HepG2 (cell line): ENCODE data around the gene FAM47A. TPM values are rescaled to one million over a fixed set of nuclear protein-coding genes. Genes with fewer than 3 reads are reported as not detected.

Experiments
- ATAC-seq: fragments of 200-7000 bp; cut with Tn5 transposase; 3 replicates; pipeline ENCODE4 v1.9.1; 2020; ENCODE audit warnings: mild to moderate bottlenecking, moderate library complexity
- BruUV-seq: library from RNA; stranded (reverse); fragments of 400-500 nt; replicated peaks from 2 replicates; lab custom pipeline; 2021; lab: Mats Ljungman, UMichigan
- CTCF ChIA-PET: fragments of 300-600 bp; formaldehyde crosslinking; extraction: SDS; loops from one replicate; lab custom pipeline; 2021; ENCODE audit warnings: low total read pairs, inconsistent platforms, low intra/inter-chr PET ratio; lab: Yijun Ruan, JAX
- POLR2A ChIA-PET: fragments of 350-600 bp; sonication (Branson Sonifier 250); formaldehyde crosslinking; loops from one replicate; lab custom pipeline; 2020; ENCODE audit warnings: antibody characterized with exemption, inconsistent platforms; lab: Yijun Ruan, JAX
- DNase-seq: peaks from one replicate; pipeline ENCODE4 v3.0.0-alpha.2; 2015; ENCODE audit warnings: low spot score
- FAIRE-seq: peaks from 3 replicates; lab custom pipeline; 2011; peaks lifted over from hg19 to GRCh38; lab: Jason Lieb, UNC
- H2AFZ ChIP-seq: one replicate; pipeline ENCODE4 v1.6.1; 2011; ENCODE audit warnings: low read length, inconsistent platforms
- H3K27ac ChIP-seq: fragments of 300-600 bp; 3 replicates; pipeline ENCODE4 v1.8.0; 2011; ENCODE audit warnings: mixed run types, mild to moderate bottlenecking, mixed read lengths, low read length, inconsistent platforms; ENCODE audit not compliant: insufficient read depth; ENCODE audit errors: extremely low read length
- H3K27me3 ChIP-seq, 2 experiments: fragments of 200-600 bp in 1 of 2; 2 replicates in 1 of 2; 3 replicates in 1 of 2; pipeline versions ENCODE4 v1.6.0 to v1.8.0; 2011; ENCODE audit warnings: low read length in 2 of 2, mild to moderate bottlenecking in 2 of 2, moderate library complexity in 2 of 2, inconsistent platforms in 1 of 2; ENCODE audit not compliant: insufficient read depth in 2 of 2, control insufficient read depth in 1 of 2
- H3K36me3 ChIP-seq, 2 experiments: fragments of 200-600 bp in 1 of 2; replicated peaks in 1 of 2; 2 replicates in 1 of 2; 3 replicates in 1 of 2; pipeline versions ENCODE4 v1.5.1 to v1.8.0; 2011; ENCODE audit warnings: low read length in 2 of 2, inconsistent platforms in 1 of 2; ENCODE audit not compliant: insufficient read depth in 2 of 2, control insufficient read depth in 1 of 2
- H3K4me1 ChIP-seq: 2 replicates; pipeline ENCODE4 v1.5.1; 2012; ENCODE audit warnings: low read length, inconsistent platforms; ENCODE audit not compliant: insufficient read depth
- H3K4me2 ChIP-seq: 2 replicates; pipeline ENCODE4 v1.6.0; 2011; ENCODE audit warnings: low read depth, low read length, inconsistent platforms
- H3K4me3 ChIP-seq, 3 experiments: fragments of 200-600 bp in 1 of 3; sonication (generic), shearing (Covaris generic) in 1 of 3; replicated peaks in 1 of 3; 2 replicates each; pipeline ENCODE4 v1.5.1; 2011 to 2016; ENCODE audit warnings: low read length in 3 of 3, inconsistent platforms in 2 of 3, low read depth in 2 of 3, mild to moderate bottlenecking in 2 of 3, control low read depth in 1 of 3, mixed read lengths in 1 of 3; ENCODE audit not compliant: insufficient read depth in 1 of 3
- H3K79me2 ChIP-seq: one replicate; pipeline ENCODE4 v1.6.1; 2011; ENCODE audit warnings: low read length, inconsistent platforms; ENCODE audit not compliant: insufficient read depth
- H3K9ac ChIP-seq: 2 replicates; pipeline ENCODE4 v1.6.0; 2011; ENCODE audit warnings: mild to moderate bottlenecking, low read depth, low read length, inconsistent platforms; ENCODE audit not compliant: insufficient read depth
- H3K9me3 ChIP-seq: 2 replicates; pipeline ENCODE4 v1.5.1; 2012; ENCODE audit warnings: mild to moderate bottlenecking, low read length
- H4K20me1 ChIP-seq: 2 replicates; pipeline ENCODE4 v1.6.0; 2011; ENCODE audit warnings: inconsistent platforms, mild to moderate bottlenecking, low read length, moderate library complexity; ENCODE audit not compliant: insufficient read depth
- POGZ ChIP-seq: sonication (generic); formaldehyde crosslinking; IDR thresholded peaks from 2 replicates; pipeline ENCODE4 v1.4.0; 2020; ENCODE audit warnings: mild to moderate bottlenecking, missing genetic modification reagents
- RBFOX2 ChIP-seq: fragments of 200-400 bp; formaldehyde crosslinking; IDR thresholded peaks from 2 replicates; pipeline ENCODE4 v1.6.1; 2017; ENCODE audit warnings: low read depth, mild to moderate bottlenecking, low read length
- SOX6 ChIP-seq, 2 experiments: fragments of 450-650 bp in 1 of 2; sonication (generic) in 1 of 2; formaldehyde crosslinking in 1 of 2; IDR thresholded peaks; 2 replicates each; pipeline versions ENCODE4 v1.4.0 to v1.6.1; 2017 to 2020; ENCODE audit warnings: antibody characterized with exemption in 1 of 2, mild to moderate bottlenecking in 1 of 2, missing genetic modification reagents in 1 of 2
- U2AF1 ChIP-seq: fragments of 200-400 bp; formaldehyde crosslinking; optimal IDR thresholded peaks from 2 replicates; pipeline ENCODE3; 2017; ENCODE audit warnings: mild to moderate bottlenecking, low read depth, low read length
- ZNF20 ChIP-seq: sonication (generic); formaldehyde crosslinking; IDR thresholded peaks from 2 replicates; pipeline ENCODE4 v1.4.0; 2020; ENCODE audit warnings: mild to moderate bottlenecking, moderate library complexity, missing genetic modification reagents
- ZNF562 ChIP-seq: sonication (generic); formaldehyde crosslinking; IDR thresholded peaks from 2 replicates; pipeline ENCODE4 v1.8.0; 2022; ENCODE audit warnings: missing genetic modification reagents, borderline replicate concordance
- ZNF674 ChIP-seq: sonication (generic); formaldehyde crosslinking; IDR thresholded peaks from 2 replicates; pipeline ENCODE4 v1.5.0; 2020; ENCODE audit warnings: low read depth, mild to moderate bottlenecking, missing genetic modification reagents
- WGBS: methylation state at CpG from one replicate; pipeline ENCODE4 v1.1.6; 2017; ENCODE audit warnings: low lambda C conversion rate; 5-methylcytosine and 5-hydroxymethylcytosine counted together
- in situ Hi-C: cut with HindIII; loops from 2 replicates; pipeline ENCODE4 v1.10.0; 2017; ENCODE audit warnings: low pct_unique_long_range_greater_than_20kb; ENCODE audit not compliant: extremely low pct_ligation_motif_present
- intact Hi-C: fragments of 100-400 bp; cut with micrococcal nuclease; formaldehyde crosslinking; loops from one replicate; pipeline ENCODE4 v1.10.0; 2022; ENCODE audit not compliant: unreplicated experiment
- polyA plus RNA-seq, 8 experiments: library from polyadenylated mRNA; depleted of rRNA in 3 of 8; stranded (reverse) in 7 of 8; unstranded in 1 of 8; fragments of >200 nt; fragmentation: Illumina TruSeq in 4 of 8; extraction: Trizol in 4 of 8; gene quantifications; 2 replicates each; pipeline versions ENCODE4 v1.2.1 to v1.2.3, GENCODE V29; 2011 to 2016; ENCODE audit warnings: low read depth in 4 of 8, missing spikeins in 1 of 8, mixed read lengths in 1 of 8; ENCODE audit not compliant: insufficient read depth in 1 of 8
- total RNA-seq, 5 experiments: library from RNA; depleted of rRNA; stranded (reverse); fragments of >200 nt; fragmentation: Illumina TruSeq; extraction: Trizol; gene quantifications; 2 replicates each; pipeline ENCODE4 v1.2.3, GENCODE V29; 2016; ENCODE audit warnings: low read depth in 1 of 5
- TF ChIP-seq, protein P1 (sequence below): sonication (generic); formaldehyde crosslinking; IDR thresholded peaks from 2 replicates; pipeline ENCODE4 v1.5.1; 2020; ENCODE audit warnings: mild to moderate bottlenecking, missing genetic modification reagents
- TF ChIP-seq, protein P2 (sequence below): sonication (generic); formaldehyde crosslinking; IDR thresholded peaks from 2 replicates; pipeline ENCODE4 v1.4.0; 2020; ENCODE audit warnings: mild to moderate bottlenecking, missing genetic modification reagents
- TF ChIP-seq, protein P3 (sequence below): sonication (generic); formaldehyde crosslinking; IDR thresholded peaks from 2 replicates; pipeline ENCODE4 v1.4.0; 2020; ENCODE audit warnings: mild to moderate bottlenecking, missing genetic modification reagents

Gene FAM47A
- total and polyA plus RNA-seq, 2 of the 13 experiments (the other 11 are each of a cell fraction or from before 2014, with no cell fraction given) = not detected

DNA sequence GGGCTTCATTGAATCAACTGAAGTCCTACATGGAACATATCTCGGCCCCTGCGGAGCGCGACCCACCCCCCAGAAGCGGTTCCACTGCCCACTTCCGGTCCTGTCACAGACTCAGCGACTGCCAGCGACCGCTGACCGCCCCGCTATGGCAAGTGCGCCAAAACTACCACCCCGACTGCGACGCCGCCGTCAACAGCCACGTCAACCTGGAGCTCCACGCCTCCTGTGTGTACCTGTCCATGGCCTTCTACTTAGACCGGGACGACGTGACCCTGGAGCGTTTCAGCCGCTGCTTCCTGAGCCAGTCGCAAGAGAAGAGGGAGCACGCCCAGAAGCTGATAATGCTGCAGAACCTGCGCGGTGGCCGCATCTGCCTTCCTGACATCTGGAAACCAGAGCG, 14.8 kb upstream of the FAM47A start:
- no CpG with 5 or more reads among the region's 30 CpGs for WGBS
- DNase-seq = no peak
- H2AFZ ChIP-seq = no peak overlapping the region
- no peak overlapping the region for H3K4me3 ChIP-seq
- ChIA-PET POLR2A (no interaction called here), CTCF (no interaction called here)
- in situ Hi-C loops (no loop called here), intact Hi-C loops (no loop called here)
- no peak overlapping the region for H3K9ac ChIP-seq
- H3K27me3 ChIP-seq = no peaks in the 10 kb centered on the region
- H3K36me3 ChIP-seq = no peaks in the 10 kb centered on the region
- no peaks in the 10 kb centered on the region for H3K9me3 ChIP-seq
- TF ChIP-seq U2AF1 (no peak), ZNF20 (CRISPR knock-in tag) (no peak), ZNF562 (CRISPR knock-in tag) (no peak), ZNF674 (CRISPR knock-in tag) (no peak), RBFOX2 (no peak), SOX6 (IDR thresholded peaks at IDR 0.05) (no peak), SOX6 (CRISPR knock-in tag; IDR thresholded peaks at IDR 0.05) (no peak), POGZ (CRISPR knock-in tag) (no peak)
- TF ChIP-seq, protein P1, sequence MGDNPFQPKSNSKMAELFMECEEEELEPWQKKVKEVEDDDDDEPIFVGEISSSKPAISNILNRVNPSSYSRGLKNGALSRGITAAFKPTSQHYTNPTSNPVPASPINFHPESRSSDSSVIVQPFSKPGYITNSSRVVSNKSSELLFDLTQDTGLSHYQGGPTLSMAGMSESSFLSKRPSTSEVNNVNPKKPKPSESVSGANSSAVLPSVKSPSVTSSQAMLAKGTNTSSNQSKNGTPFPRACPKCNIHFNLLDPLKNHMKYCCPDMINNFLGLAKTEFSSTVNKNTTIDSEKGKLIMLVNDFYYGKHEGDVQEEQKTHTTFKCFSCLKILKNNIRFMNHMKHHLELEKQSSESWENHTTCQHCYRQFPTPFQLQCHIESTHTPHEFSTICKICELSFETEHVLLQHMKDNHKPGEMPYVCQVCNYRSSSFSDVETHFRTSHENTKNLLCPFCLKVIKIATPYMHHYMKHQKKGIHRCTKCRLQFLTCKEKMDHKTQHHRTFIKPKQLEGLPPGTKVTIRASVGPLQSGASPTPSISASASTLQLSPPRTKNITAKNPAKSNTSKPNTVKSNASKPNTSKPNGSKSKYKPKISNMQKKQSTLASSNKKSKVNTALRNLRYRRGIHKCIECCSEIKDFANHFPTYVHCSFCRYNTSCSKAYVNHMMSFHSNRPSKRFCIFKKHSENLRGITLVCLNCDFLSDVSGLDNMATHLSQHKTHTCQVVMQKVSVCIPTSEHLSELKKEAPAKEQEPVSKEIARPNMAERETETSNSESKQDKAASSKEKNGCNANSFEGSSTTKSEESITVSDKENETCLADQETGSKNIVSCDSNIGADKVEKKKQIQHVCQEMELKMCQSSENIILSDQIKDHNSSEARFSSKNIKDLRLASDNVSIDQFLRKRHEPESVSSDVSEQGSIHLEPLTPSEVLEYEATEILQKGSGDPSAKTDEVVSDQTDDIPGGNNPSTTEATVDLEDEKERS (CRISPR knock-in tag) = no peak
- TF ChIP-seq, protein P2, sequence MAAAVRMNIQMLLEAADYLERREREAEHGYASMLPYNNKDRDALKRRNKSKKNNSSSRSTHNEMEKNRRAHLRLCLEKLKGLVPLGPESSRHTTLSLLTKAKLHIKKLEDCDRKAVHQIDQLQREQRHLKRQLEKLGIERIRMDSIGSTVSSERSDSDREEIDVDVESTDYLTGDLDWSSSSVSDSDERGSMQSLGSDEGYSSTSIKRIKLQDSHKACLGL (CRISPR knock-in tag) = no peak
- TF ChIP-seq, protein P3, sequence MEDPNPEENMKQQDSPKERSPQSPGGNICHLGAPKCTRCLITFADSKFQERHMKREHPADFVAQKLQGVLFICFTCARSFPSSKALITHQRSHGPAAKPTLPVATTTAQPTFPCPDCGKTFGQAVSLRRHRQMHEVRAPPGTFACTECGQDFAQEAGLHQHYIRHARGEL (CRISPR knock-in tag) = no peak
- H3K4me1 ChIP-seq = no peaks in the 10 kb centered on the region
- FAIRE-seq = no peak
- no peaks in the 10 kb centered on the region for H3K79me2 ChIP-seq
- no peak for ATAC-seq
- BruUV-seq = no TSS peak
- no peak overlapping the region for H3K27ac ChIP-seq
- H3K4me2 ChIP-seq = no peak overlapping the region
- H4K20me1 ChIP-seq = no peaks in the 10 kb centered on the region
